ENCODE measurements around the gene CCDC127. TPM values are rescaled to one million over a fixed set of nuclear protein-coding genes. Genes with fewer than 3 reads are reported as not detected.

The CCDC127 gene
- total RNA-seq, 4 donors from 2014 or later: 4.5 to 7.2 (median 5.8) TPM

DNA sequence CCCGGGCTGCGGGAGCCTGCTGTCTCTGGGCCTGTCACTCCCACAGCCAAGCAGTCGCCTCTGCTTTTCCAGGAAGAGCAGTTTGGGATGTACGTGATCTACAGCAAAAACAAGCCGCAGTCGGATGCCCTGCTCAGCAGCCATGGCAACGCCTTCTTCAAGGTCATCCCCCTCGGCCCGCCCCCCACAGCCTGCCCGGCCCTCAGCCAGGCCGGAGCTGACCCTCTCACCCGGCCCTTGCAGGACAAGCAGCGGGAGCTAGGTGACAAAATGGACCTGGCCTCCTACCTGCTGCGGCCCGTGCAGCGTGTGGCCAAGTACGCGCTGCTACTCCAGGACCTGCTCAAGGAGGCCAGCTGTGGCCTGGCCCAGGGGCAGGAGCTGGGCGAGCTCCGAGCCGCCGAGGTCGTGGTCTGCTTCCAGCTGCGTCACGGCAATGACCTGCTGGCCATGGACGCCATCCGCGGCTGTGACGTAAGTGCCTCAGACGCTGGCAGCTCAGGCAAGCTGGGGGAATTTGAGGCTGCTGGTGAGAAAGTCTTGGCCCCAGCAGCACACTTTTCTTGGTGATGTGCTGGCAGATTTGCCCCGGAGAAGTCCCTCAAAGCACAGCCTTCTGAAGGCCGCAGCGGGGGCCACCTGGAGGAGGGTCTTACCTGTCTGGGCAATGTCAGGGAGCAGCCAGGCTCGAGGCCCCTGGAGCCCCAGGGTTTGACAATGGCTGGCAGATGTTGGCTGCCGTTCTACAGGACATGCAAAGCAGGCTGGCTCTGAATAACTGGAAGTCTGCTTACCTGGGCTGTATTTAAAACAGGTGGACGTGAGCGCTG is 46.8 kb downstream of the CCDC127 start:
- no peaks in the 10 kb centered on the region for H3K9me3 ChIP-seq
- TF ChIP-seq, protein P1, sequence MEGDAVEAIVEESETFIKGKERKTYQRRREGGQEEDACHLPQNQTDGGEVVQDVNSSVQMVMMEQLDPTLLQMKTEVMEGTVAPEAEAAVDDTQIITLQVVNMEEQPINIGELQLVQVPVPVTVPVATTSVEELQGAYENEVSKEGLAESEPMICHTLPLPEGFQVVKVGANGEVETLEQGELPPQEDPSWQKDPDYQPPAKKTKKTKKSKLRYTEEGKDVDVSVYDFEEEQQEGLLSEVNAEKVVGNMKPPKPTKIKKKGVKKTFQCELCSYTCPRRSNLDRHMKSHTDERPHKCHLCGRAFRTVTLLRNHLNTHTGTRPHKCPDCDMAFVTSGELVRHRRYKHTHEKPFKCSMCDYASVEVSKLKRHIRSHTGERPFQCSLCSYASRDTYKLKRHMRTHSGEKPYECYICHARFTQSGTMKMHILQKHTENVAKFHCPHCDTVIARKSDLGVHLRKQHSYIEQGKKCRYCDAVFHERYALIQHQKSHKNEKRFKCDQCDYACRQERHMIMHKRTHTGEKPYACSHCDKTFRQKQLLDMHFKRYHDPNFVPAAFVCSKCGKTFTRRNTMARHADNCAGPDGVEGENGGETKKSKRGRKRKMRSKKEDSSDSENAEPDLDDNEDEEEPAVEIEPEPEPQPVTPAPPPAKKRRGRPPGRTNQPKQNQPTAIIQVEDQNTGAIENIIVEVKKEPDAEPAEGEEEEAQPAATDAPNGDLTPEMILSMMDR (IDR thresholded peaks at IDR 0.05): no peak
- TF ChIP-seq POLR2A (IDR thresholded peaks at IDR 0.05) (no peak), EP300 (IDR thresholded peaks at IDR 0.05) (no peak)
- no peaks in the 10 kb centered on the region for H3K36me3 ChIP-seq
- no peak overlapping the region for H3K4me3 ChIP-seq
- 64 to 69% methylated on average over 28 to 31 of the region's 37 CpGs for WGBS, 2 donors
- H3K27me3 ChIP-seq: no peaks in the 10 kb centered on the region
- DNase-seq (ENCODE audit: low spot score in 2 of 2): no peak
- H3K4me1 ChIP-seq: no peaks in the 10 kb centered on the region
- no peak overlapping the region for H3K27ac ChIP-seq

DNA sequence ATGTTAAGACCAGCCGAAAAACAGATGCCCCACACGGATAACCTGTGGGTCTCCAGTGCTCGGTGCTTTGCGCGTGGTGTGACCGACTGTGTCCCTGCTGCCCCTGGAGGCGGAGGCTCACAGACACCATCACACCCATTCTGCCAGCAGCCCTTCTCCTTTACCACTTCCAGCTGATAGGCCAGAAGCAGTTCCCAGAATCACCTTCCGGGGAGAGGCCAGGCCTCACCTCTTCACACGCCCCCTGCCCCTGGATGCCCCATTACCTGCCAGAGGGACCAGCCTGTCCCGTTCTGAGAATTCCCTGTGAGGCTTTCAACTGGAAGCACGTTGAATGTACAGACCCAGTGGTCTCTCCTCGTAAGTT is 48.2 kb downstream of the CCDC127 start:
- Histone ChIP-seq H3K9me3 (no peaks in the 10 kb centered on the region), H3K27me3 (no peaks in the 10 kb centered on the region), H3K4me1 (no peaks in the 10 kb centered on the region), H3K27ac (peak overlapping the region in 1 of 4 donors; percentile 54), H3K36me3 (no peaks in the 10 kb centered on the region), H3K4me3 (no peak overlapping the region)
- 78 to 84% methylated on average over 11 to 12 of the region's 12 CpGs for WGBS, 2 donors
- TF ChIP-seq, protein P1 (IDR thresholded peaks at IDR 0.05): no peak
- TF ChIP-seq POLR2A (IDR thresholded peaks at IDR 0.05): no peak
- no peak for TF ChIP-seq EP300 (IDR thresholded peaks at IDR 0.05)
- DNase-seq (ENCODE audit: low spot score in 2 of 2): no peak

DNA sequence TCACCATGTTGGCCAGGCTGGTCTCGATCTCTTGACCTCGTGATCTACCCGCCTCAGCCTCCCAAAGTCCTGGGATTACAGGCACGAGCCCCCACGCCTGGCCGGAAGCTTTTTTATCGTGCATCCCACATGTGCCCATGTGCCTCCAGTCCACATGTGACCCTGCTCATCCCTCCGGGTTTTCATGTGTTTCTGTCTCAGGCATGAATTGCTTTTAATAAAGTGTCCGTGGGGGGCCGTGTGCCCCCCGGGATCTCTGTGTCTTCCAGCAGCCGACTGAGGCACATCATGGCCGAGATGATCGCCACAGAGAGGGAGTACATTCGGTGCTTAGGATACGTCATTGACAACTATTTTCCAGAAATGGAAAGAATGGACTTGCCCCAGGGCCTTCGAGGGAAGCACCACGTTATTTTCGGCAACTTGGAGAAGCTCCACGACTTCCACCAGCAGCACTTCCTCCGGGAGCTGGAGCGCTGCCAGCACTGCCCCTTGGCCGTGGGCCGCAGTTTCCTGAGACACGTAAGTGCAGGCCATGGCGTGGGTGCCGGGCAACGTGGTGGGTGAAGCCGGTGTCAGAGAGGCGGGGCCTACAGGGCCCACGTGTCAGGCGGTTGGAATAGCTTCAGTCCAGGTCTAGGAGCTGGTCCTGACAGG is 48.8 kb downstream of the CCDC127 start:
- 43 to 52% methylated on average over 22 to 32 of the region's 32 CpGs for WGBS, 2 donors
- TF ChIP-seq EP300 (IDR thresholded peaks at IDR 0.05) (peak; percentile 38 to 40), POLR2A (IDR thresholded peaks at IDR 0.05) (no peak)
- TF ChIP-seq, protein P1 (IDR thresholded peaks at IDR 0.05): no peak

DNA sequence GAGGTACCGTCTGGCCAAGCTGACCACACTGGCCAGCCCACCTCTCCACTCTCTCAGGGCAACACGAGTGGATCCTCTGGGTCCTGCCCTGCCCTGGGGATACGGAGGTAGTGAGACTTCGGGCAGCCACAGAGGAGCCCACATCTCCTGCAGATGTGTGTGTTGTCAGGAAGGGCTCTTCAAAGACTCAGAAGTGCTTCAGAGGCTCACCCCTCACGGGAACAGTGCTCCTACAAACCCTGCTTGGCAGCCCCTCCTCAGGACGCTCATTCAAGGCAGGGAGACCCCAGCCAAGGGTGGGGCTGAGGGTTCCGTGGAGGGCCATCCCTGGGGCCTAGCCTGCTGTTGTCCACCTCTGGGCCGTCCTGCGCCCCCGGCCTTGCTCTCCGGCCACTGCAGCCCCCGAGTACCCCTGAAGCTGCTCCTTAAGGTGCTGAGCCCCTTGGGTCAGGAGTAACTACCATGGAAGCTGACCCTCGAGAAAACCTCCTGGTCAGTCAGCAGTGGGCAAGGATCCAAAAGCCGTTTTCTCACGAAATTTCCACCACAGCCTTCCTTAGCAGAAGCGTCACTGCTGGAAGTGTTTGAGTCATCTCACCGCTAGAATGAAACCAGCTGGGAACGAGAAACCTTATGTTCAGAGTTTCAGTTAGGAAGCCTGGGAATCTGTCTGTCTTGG is 49.8 kb downstream of the CCDC127 start:
- H3K27ac ChIP-seq: no peak overlapping the region
- H3K4me1 ChIP-seq: no peaks in the 10 kb centered on the region
- no peaks in the 10 kb centered on the region for H3K36me3 ChIP-seq
- no peak overlapping the region for H3K4me3 ChIP-seq
- TF ChIP-seq POLR2A (IDR thresholded peaks at IDR 0.05) (no peak), EP300 (IDR thresholded peaks at IDR 0.05) (no peak)
- TF ChIP-seq, protein P1 (IDR thresholded peaks at IDR 0.05): no peak
- no peaks in the 10 kb centered on the region for H3K9me3 ChIP-seq
- DNase-seq (ENCODE audit: low spot score in 2 of 2): no peak
- 66 to 69% methylated on average over 12 to 15 of the region's 18 CpGs for WGBS, 2 donors
- H3K27me3 ChIP-seq: no peaks in the 10 kb centered on the region

More for the DNA sequence above, 48.8 kb downstream of the CCDC127 start:
- H3K27ac ChIP-seq: no peak overlapping the region
- H3K4me3 ChIP-seq: no peak overlapping the region
- peak; percentile 16 to 23 for DNase-seq (ENCODE audit: low spot score in 2 of 2)
- no peaks in the 10 kb centered on the region for H3K4me1 ChIP-seq
- H3K27me3 ChIP-seq: no peaks in the 10 kb centered on the region
- no peaks in the 10 kb centered on the region for H3K36me3 ChIP-seq
- no peaks in the 10 kb centered on the region for H3K9me3 ChIP-seq
